Astrocyte (in vitro differentiated cells and primary cell): ENCODE data around the gene LTBP2.

Experiments used
- EZH2 ChIP-seq: IDR thresholded peaks from 2 replicates; pipeline ENCODE4 v1.6.1; 2012; ENCODE audit warnings: mild to moderate bottlenecking, low read length, inconsistent platforms; ENCODE audit not compliant: insufficient read depth
- TF ChIP-seq, protein P1 (sequence below): IDR thresholded peaks from 2 replicates; pipeline ENCODE4 v1.5.1; 2011; ENCODE audit warnings: low read depth, mild to moderate bottlenecking, inconsistent platforms, low read length, moderate library complexity; ENCODE audit not compliant: insufficient read depth

DNA sequence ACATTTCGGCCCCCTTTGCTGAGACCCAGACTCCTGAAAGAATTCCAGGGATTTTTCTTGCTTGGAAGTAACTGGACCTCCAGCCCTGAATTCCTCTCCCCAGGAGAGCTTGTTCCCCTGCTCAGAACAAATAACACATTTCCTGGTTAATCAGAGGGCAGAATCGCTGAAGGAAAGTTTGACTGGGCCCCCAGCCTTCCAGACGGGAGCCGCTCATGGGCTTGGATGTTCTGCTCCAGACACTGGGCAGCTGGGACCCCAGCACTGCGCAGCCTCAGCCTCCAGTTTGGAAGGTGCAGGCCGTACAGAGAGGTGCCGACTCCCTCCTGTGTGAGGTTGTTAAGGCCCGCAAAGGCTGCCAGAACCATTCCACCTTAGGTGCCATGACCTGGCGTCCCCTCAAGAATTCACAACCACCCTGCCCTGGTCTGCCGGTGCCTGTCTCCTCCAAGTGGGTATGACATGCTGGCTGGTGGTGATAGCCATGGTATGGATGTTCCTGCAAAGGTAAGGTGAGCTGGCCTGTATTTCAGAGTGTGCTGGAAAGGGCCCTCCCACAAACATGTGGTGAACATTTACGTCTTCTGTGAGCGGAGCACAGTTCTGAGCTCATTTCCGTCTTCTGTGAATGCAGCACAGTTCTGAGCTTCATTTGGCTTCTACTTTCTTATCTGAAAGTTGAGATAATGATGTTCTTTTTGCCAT is 5.1 kb upstream of the LTBP2 start:
- TF ChIP-seq, protein P1, sequence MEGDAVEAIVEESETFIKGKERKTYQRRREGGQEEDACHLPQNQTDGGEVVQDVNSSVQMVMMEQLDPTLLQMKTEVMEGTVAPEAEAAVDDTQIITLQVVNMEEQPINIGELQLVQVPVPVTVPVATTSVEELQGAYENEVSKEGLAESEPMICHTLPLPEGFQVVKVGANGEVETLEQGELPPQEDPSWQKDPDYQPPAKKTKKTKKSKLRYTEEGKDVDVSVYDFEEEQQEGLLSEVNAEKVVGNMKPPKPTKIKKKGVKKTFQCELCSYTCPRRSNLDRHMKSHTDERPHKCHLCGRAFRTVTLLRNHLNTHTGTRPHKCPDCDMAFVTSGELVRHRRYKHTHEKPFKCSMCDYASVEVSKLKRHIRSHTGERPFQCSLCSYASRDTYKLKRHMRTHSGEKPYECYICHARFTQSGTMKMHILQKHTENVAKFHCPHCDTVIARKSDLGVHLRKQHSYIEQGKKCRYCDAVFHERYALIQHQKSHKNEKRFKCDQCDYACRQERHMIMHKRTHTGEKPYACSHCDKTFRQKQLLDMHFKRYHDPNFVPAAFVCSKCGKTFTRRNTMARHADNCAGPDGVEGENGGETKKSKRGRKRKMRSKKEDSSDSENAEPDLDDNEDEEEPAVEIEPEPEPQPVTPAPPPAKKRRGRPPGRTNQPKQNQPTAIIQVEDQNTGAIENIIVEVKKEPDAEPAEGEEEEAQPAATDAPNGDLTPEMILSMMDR: no peak
- TF ChIP-seq EZH2: no peak
